Neural progenitor cell (in vitro differentiated cells): ENCODE measurements around the gene AURKAIP1. TPM values are rescaled to one million over a fixed set of nuclear protein-coding genes. Genes with fewer than 3 reads are reported as not detected.

Experiments used
- DNase-seq: peaks from one replicate; pipeline ENCODE4 v3.0.0-alpha.2; 2016; ENCODE audit warnings: low spot score
- H2AFZ ChIP-seq: fragments of 200-600 bp; sonication (generic); replicated peaks from 2 replicates; pipeline ENCODE4 v1.6.1; 2016; ENCODE audit warnings: antibody characterized with exemption
- H3F3A ChIP-seq: fragments of 200-600 bp; sonication (generic); 2 replicates; pipeline ENCODE4 v1.6.1; 2016; ENCODE audit warnings: antibody characterized with exemption, low read depth
- H3K27ac ChIP-seq: fragments of 200-600 bp; sonication (generic); 2 replicates; pipeline ENCODE4 v1.5.1; 2016; ENCODE audit warnings: mild to moderate bottlenecking
- H3K27me3 ChIP-seq: fragments of 200-600 bp; sonication (generic); 2 replicates; pipeline ENCODE4 v1.6.1; 2016; ENCODE audit warnings: mild to moderate bottlenecking, moderate library complexity
- H3K36me3 ChIP-seq: fragments of 200-600 bp; sonication (generic); 2 replicates; pipeline ENCODE4 v1.5.1; 2016
- H3K4me1 ChIP-seq: fragments of 200-600 bp; sonication (generic); 2 replicates; pipeline ENCODE4 v1.6.1; 2016; ENCODE audit warnings: mixed run types
- H3K4me2 ChIP-seq: fragments of 200-600 bp; sonication (generic); 2 replicates; pipeline ENCODE4 v1.6.1; 2016
- H3K4me3 ChIP-seq: fragments of 200-600 bp; sonication (generic); 2 replicates; pipeline ENCODE4 v1.5.1; 2016
- H3K79me2 ChIP-seq: fragments of 200-600 bp; sonication (generic); 2 replicates; pipeline ENCODE4 v1.6.1; 2016; ENCODE audit warnings: low read depth
- H3K9ac ChIP-seq: fragments of 200-600 bp; sonication (generic); 2 replicates; pipeline ENCODE4 v1.6.1; 2016
- H3K9me3 ChIP-seq: fragments of 200-600 bp; sonication (generic); 2 replicates; pipeline ENCODE4 v1.5.1; 2016; ENCODE audit warnings: low read depth
- H4K20me1 ChIP-seq: fragments of 200-600 bp; sonication (generic); 2 replicates; pipeline ENCODE4 v1.6.1; 2016; ENCODE audit warnings: low read depth
- H3K27ac Mint-ChIP-seq: 3 replicates; pipeline ENCODE4 v1.8.0; 2021; ENCODE audit warnings: mixed read lengths
- H3K27me3 Mint-ChIP-seq: 2 replicates; pipeline ENCODE4 v1.8.0; 2022; ENCODE audit warnings: low read depth, mild to moderate bottlenecking, inconsistent platforms, moderate library complexity, mixed read lengths; ENCODE audit not compliant: insufficient read depth
- H3K36me3 Mint-ChIP-seq: 3 replicates; pipeline ENCODE4 v1.8.0; 2021; ENCODE audit warnings: mixed read lengths
- H3K4me1 Mint-ChIP-seq: 3 replicates; pipeline ENCODE4 v1.8.0; 2021; ENCODE audit warnings: mixed read lengths
- H3K4me3 Mint-ChIP-seq: 3 replicates; pipeline ENCODE4 v1.8.0; 2021; ENCODE audit warnings: mild to moderate bottlenecking, moderate library complexity, mixed read lengths
- H3K9me3 Mint-ChIP-seq: 3 replicates; pipeline ENCODE4 v1.8.0; 2020; ENCODE audit warnings: mixed read lengths
- CTCF ChIP-seq: fragments of 200-600 bp; sonication (generic); IDR thresholded peaks from 2 replicates; pipeline ENCODE4 v1.5.1; 2017; ENCODE audit warnings: antibody characterized with exemption, mild to moderate bottlenecking
- EZH2 ChIP-seq: fragments of 200-600 bp; sonication (generic); IDR thresholded peaks from 2 replicates; pipeline ENCODE4 v1.6.1; 2017; ENCODE audit warnings: antibody characterized with exemption, mild to moderate bottlenecking, moderate library complexity
- EZH2phosphoT487 ChIP-seq: fragments of 200-600 bp; sonication (generic); IDR thresholded peaks from 2 replicates; pipeline ENCODE4 v1.6.1; 2017; ENCODE audit warnings: antibody characterized with exemption
- total RNA-seq: library from RNA; depleted of rRNA; stranded (reverse); fragments of >200 nt; gene quantifications from 2 replicates; pipeline ENCODE4 v1.2.3, GENCODE V29; 2015; ENCODE audit warnings: low replicate concordance

Gene AURKAIP1
- total RNA-seq, 1 donor from 2014 or later: 26.4 TPM

- Histone ChIP-seq H3K27me3 (no peaks in the 10 kb centered on the region), H3K4me3 (no peak overlapping the region), H3K79me2 (no peaks in the 10 kb centered on the region), H3F3A (peaks cover 29% of the 10 kb centered on the region), H3K27ac (peak overlapping the region; percentile 48), H2AFZ (peak overlapping the region; percentile 14), H3K9ac (no peak overlapping the region), H3K9me3 (no peaks in the 10 kb centered on the region), H3K36me3 (no peaks in the 10 kb centered on the region), H4K20me1 (no peaks in the 10 kb centered on the region), H3K4me1 (peaks cover 20% of the 10 kb centered on the region), H3K4me2 (peak overlapping the region; percentile 41)
- H3K27ac Mint-ChIP-seq: no peak overlapping the region
- no peak for DNase-seq
- H3K4me3 Mint-ChIP-seq: no peak overlapping the region
- H3K36me3 Mint-ChIP-seq: no peaks in the 10 kb centered on the region
- H3K4me1 Mint-ChIP-seq: peaks cover 42% of the 10 kb centered on the region
- TF ChIP-seq EZH2: no peak
- no peak for TF ChIP-seq CTCF
- no peak for TF ChIP-seq EZH2phosphoT487
- no peaks in the 10 kb centered on the region for H3K9me3 Mint-ChIP-seq
- peaks cover 7% of the 10 kb centered on the region for H3K27me3 Mint-ChIP-seq
Observed at GRCh38 chr1:1420654-1421141, 45.7 kb upstream of the AURKAIP1 start.

GRCh38 chr1:1419813-1420653, 45.0 kb upstream of the AURKAIP1 start:
- Histone ChIP-seq H3K36me3 (no peaks in the 10 kb centered on the region), H3K79me2 (no peaks in the 10 kb centered on the region), H3K4me3 (no peak overlapping the region), H3K9me3 (no peaks in the 10 kb centered on the region), H3K4me1 (peaks cover 16% of the 10 kb centered on the region), H3K27ac (no peak overlapping the region), H2AFZ (no peak overlapping the region), H3F3A (peaks cover 23% of the 10 kb centered on the region), H3K27me3 (no peaks in the 10 kb centered on the region), H3K9ac (no peak overlapping the region), H3K4me2 (no peak overlapping the region), H4K20me1 (no peaks in the 10 kb centered on the region)
- H3K4me1 Mint-ChIP-seq: peaks cover 39% of the 10 kb centered on the region
- TF ChIP-seq EZH2phosphoT487 (no peak), CTCF (no peak), EZH2 (no peak)
- H3K27me3 Mint-ChIP-seq: peaks cover 3% of the 10 kb centered on the region
- no peaks in the 10 kb centered on the region for H3K36me3 Mint-ChIP-seq
- no peaks in the 10 kb centered on the region for H3K9me3 Mint-ChIP-seq
- H3K4me3 Mint-ChIP-seq: no peak overlapping the region
- DNase-seq: peak; percentile 55
- peak overlapping the region; percentile 94 for H3K27ac Mint-ChIP-seq

DNA sequence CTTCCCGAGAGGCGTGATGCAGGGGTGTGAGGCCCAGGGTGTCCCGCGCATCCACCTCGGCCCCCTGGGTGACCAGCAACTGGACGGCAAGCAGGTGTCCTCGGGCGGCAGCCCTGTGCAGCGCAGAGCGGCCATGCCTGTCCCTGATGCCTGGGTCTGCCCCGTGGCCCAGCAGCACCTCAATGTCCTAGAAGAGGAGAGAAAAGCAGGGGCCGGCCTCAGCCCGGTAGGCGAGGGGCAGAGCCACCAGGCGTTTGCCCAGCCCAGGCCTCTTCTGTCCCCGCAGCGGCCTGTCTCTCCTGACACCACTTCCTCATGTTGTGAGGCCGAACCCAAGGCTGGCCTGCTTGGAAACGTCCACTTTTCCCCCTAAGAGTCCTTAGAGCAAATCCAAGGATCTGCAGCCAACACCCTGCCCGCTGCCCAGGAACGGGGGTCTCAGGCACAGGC, 44.4 kb upstream of the AURKAIP1 start:
- H3K9me3 Mint-ChIP-seq: no peaks in the 10 kb centered on the region
- Histone ChIP-seq H3K4me3 (no peak overlapping the region), H3K9me3 (no peaks in the 10 kb centered on the region), H3K9ac (no peak overlapping the region), H3K27me3 (no peaks in the 10 kb centered on the region), H3K79me2 (no peaks in the 10 kb centered on the region), H3K27ac (no peak overlapping the region), H3K4me2 (no peak overlapping the region), H2AFZ (no peak overlapping the region), H3F3A (peaks cover 16% of the 10 kb centered on the region), H3K4me1 (peaks cover 16% of the 10 kb centered on the region), H4K20me1 (no peaks in the 10 kb centered on the region), H3K36me3 (no peaks in the 10 kb centered on the region)
- peak; percentile 1 for DNase-seq
- peak overlapping the region; percentile 50 for H3K4me3 Mint-ChIP-seq
- H3K27ac Mint-ChIP-seq: peak overlapping the region; percentile 94
- H3K4me1 Mint-ChIP-seq: peaks cover 32% of the 10 kb centered on the region
- no peaks in the 10 kb centered on the region for H3K36me3 Mint-ChIP-seq
- peaks cover 2% of the 10 kb centered on the region for H3K27me3 Mint-ChIP-seq
- no peak for TF ChIP-seq EZH2phosphoT487
- no peak for TF ChIP-seq EZH2
